GM21619 (cell line): Measurements from ENCODE around the gene TSPAN7.

Experiments used
- ATAC-seq: cut with Tn5 transposase; IDR thresholded peaks from one replicate; pipeline ENCODE4 v1.9.1; 2021; ENCODE audit not compliant: unreplicated experiment

TSPAN7 gene, protein sequence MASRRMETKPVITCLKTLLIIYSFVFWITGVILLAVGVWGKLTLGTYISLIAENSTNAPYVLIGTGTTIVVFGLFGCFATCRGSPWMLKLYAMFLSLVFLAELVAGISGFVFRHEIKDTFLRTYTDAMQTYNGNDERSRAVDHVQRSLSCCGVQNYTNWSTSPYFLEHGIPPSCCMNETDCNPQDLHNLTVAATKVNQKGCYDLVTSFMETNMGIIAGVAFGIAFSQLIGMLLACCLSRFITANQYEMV

DNA sequence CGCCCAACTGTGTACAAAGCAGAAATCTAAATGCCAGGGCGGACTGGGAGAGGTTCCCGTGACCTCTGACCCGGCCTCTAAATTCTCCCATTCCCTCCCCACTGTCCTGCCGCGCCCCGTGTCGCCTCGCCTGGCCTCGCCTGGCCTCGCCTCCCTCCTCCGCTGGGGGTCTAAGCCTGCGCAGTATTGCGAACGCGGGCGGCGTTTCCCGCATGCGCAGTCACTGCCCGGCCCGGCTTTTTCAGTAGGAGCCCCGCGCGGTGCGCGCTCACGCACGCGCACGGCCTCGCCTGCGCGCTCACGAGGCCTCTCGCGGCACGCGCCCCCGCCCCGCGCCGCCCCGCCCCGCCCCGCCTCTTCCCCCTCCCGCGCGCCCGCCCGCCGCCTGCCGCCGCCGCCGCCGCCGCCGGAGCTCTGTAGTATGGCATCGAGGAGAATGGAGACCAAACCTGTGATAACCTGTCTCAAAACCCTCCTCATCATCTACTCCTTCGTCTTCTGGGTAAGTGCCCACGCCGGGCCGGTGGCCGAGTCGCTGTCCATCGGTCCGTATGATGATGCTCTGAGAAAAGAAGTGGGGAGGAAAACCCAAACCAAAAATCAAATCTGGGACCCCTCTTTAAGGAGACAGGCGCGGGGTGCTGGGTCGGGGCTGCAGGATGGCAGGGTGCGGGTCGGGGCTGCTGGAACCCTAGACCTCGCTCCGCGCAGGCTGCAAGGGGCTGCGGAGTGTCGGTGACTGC is at the start of gene TSPAN7:
Gene TSPAN7, plus strand, starts transcription at position 417 of the 743 bp plus-strand sequence. Its CDS starts 5 bp downstream, at position 422.
- no peak for ATAC-seq

DNA sequence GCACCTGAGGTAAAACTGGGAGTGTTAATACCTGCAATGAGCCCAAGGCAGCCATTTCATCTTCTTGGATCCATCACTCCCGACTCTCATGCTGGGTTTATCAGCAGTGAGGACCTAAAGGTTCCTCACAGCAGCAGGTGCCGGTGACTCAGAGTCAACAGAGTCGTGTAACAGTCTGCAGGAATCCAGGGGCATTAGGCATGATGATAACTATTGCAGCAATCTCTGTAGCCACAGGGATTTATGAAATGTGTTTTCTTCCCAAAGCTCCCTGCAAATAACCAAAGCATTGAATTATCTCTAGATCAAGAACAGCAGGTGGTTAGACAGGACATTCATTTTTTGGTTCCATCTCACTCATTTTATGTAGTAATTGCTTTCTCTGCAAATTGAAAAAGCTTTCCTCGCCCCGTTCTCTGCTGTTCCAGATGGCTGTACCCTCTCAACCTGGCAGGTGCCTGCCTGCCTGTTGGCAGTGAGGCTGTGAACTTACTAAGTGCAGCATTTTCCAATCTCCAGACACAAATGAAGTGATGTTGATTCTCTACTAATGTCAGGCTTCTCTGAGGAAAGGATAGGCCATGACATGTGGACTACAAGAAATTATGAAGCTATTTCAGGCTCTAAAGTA is 48.1 kb upstream of the TSPAN7 start:
- no peak for ATAC-seq

DNA sequence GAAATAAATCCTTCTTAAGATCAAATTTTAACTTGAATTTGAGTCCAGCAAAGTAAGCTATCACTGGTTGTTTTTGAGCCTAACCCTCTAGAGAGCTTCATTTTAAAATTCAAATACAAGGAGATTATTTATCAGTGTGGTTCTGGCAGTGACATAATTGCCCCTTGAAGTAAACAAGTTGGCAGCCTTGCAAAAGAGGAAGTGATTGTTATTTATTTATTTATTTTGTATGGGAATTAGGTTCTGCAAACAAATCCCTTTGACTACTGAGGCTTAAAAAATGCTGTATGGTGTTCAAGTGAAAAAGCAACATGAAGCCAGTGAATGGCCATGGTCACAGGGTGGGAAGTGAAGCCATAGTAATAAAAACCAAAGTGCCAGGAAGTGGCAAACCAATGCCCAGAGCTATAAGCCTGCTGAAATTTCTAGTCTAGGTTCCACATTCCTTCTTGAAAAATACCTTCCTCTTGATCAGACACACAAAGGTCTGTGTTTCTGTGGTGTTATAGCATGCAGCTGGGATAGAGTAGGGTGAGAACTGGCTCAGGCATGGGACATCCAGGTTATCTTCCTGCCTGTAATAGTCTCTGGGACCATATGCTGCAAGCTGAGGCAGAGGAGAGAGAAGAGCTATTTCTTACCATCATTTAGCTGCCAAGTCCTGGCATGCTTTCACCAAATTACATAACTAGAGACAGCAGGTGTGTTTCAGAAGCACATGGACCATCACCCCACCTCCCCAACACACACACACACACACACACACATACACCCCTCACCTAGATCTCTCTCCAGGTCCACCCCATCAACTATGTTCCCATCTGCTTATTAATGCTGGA is 47.1 kb upstream of the TSPAN7 start:
- ATAC-seq = no peak

DNA sequence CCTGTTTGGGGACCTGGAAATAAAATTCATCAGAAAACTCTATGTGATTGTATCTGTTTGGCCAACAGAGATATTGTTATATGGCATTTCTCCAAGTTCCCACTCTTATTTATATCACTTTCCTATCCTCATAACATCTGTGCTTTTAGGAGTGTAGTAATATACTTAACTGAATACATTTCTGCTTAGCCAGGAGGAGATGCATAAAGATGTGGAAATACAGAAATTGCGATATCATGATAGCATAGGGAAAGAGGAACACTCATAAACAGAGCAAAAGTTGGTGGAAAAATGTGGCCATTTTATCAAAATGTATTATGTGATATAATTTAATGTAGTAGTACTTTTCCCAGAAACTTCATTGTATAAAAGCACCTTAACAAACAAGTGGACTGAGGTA is 46.1 kb upstream of the TSPAN7 start:
- no peak for ATAC-seq

DNA sequence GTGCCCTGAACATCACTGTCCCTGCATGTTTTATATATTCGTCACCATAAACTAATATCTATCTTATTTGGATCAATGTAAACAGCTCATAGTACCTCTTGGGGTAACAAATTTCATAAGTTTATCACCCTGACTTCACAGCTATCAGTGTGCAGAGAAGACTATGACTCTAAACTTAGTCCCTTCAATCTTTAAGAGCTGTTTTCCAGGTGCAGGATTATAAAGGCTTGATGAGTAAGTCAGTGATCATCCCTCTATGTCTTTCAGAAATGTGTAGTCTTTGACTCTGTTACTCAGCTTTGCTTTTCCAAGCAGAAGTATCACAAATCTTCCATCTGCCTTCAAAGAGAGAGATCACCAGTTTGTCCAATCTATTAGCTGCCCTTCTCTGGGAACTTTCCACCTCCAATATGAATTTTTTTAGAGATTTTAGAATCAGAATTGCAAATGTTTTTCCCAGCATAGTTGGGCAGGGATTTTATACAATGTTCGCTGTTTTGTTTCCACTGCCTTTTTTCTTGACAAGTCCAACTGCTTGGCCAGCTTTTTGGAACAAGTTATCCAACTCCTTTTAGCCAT is 45.1 kb upstream of the TSPAN7 start:
- ATAC-seq = no peak

DNA sequence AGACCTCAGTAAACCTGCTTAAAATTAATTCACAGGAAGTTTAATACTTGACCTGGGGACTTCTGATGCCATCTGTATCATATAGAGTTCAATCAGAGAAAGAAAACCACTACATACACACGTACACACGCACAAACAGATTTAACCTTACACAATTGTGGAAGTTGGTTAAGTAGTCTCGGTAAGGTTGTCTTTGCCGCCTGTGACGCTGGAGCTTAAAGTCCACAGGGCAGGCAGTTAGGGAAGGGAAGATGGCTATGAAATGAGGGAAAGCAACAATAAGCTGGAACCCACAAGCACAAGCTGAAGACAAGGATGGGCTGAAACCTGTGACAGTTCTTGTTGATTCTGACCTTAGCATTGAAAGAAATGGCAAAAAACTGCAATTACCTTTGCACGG is 41.7 kb upstream of the TSPAN7 start:
- no peak for ATAC-seq

DNA sequence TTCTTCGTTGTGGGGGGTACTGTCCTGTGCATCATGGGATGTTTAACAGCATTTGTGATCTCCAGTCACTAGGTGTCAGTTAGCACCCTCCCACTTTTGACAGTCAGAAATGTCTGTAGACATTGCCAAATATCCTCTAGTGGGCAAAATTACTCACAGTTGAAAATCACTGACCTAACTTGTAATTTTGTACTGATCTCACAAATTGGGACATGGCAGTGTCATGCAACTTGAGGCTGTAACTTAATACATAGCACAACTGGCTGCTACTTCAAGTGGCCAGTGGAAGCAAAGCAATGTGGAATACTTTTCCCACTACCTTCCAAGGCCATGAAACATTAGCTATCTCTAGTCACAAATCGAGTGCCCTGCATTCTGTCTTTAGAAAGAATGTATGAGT is 23.2 kb upstream of the TSPAN7 start:
- no peak for ATAC-seq

DNA sequence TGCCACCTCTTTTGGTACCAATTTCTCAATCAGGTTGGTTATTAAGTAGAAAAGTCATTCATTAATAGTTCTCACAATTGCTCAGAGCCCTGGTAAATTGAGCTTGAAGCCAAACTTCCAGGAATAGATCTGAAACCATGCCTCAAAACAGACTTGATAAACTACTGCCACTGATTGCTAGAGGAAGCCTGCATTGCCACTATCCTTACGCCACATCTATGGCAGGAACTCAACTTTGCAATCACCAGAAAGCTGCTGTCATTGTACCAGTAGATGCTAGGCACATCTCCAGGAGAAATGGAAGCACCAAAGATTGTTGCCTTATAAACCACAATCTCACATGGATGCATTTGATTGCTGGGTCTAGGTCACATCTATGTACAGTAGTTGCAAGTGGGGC is 21.6 kb upstream of the TSPAN7 start:
- ATAC-seq = no peak

DNA sequence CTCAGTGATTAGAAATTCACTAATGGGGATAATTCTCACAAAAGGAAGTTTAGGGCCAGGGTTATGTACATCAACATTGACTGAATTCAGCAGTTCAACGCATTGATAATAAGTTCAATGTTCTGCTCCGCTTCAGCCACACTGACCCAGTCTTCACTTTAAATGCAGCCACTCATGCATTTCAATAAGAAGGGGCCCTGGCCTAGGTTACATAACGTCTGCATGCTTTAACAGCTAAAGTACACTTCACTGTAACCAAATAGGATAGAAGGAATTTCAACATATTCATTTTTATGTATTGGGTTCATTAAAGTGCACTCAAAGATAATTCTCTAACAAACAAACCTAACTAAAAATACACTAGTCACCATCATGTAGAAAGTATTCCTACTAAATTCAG is 12.8 kb upstream of the TSPAN7 start:
- ATAC-seq = no peak

DNA sequence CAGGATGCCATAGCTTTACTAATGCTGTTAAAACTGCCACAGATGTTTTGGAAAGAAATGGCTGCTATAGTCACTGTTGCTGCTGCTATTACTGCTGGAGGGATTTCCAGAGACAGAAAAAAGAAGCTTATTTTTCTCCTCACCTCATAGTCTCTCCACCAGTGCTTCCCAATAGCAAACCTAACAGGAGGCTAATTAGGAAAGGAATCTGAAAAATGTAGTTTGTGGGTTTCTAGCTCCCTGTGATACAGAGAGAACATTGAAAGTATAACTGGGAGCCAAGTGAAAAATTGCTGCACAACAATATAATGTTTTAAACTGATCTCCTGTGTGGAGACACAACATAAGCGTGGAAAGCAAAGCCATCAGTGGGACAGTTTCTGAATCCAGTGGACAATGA is 8.6 kb upstream of the TSPAN7 start:
- no peak for ATAC-seq

DNA sequence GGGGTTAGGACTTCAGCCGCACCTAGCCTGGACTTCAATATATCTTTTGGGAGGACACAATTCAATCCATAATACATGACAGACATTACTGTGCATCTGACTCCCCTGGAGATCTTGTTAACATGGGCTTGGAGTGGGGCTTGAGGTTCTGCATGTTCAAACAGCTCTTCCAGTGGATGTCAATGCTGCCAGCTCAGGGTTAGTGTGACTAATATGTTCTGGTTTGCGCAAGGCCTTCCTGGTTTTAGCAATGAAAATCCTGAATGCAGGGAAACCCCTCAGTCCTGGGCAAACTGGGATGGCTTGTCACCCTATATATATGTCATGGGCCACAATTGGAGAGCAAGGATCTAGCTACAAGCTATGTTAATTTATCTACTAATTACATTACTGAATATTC is 2.7 kb upstream of the TSPAN7 start:
- no peak for ATAC-seq

DNA sequence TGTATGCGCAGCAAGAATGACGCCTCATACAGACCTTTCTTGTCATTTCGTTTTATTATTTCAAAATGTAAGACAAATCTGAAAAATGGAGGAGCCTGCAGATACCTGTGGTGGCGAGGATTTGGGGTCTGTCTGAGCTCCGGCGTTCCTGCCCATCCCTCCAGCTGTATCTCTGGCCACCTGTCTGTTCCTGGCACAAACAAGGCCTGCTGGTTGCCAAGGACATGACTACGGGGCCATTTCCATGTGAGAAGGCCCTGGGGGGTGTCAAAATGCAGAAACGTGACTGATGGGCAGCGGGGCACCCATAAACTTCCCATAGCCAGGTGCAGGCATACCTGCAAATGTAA is 591 bp upstream of the TSPAN7 start:
- ATAC-seq = no peak

DNA sequence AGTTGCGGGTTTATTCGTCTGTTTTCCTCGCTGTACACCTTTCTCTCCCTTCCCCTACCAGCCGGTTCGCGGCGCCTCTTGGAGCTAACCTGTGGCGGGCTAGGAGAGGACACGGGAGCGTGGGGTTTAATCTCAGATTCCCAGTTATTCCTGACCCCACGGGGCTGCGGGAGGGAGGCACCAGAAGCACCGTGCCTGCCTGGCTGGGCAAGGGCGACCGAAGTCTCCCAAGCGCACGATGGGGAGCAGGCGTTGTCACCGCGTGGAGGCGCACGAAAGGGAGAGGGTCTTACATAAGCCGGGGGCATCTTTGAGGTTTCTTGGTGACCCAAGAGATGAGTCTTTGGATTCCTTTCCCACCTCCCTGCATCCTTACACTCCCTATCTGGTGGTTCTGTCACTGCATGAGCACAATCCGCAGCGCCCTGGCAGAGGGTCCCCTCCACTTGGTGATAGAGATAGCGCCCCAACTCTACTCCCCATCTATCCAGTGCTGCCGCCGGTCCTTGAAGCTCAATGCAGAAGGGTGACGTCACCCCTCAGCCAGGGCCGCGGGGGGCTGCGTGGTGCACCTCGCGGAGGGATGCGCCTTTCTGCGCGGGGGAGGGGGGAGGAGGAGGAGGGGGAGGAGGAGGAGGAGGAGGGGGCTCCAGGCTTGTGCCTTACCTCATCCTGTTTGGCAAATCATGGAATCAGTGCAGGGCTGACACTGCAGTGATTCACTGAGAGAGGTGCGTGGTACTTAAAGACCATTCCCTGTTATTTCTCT is 793 bp downstream of the TSPAN7 start:
- ATAC-seq = no peak

DNA sequence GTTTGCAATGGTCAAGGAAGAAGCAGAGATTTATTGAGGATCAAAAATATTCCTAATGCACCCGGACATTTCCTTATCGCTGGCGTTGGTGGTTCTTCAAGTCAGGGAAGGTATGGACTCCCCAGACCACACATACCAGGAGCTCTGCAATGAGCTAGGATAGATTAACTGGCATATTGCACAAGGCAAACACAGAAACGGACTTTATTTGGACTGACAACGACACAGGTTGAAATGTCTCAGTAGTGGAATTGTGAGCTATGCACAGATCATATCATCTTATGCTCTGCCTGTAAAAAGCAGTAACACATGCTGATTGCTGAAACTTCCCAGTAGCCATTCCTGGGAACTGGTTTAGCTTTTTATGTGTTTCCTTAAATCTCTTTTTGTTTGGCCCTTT is 1.7 kb downstream of the TSPAN7 start:
- ATAC-seq = no peak

DNA sequence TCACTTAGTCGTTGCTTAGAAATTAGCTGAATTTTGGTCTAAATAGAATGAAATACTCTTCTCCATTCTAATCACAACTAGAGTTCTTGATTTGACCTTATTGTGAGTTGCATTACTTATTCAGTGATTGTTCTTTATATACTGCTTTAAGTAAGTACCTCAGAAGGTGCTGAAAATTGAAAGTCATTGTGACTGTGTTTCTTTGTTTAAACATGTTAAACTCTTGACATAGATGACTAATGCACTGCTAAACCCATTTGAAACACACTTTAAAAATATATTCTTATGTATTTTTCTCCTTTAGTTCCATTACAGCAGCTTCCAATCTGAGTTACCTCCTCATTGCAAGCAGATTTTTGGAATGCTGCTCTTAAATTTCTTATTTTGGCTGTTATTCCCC is 9.1 kb downstream of the TSPAN7 start:
- ATAC-seq = no peak

DNA sequence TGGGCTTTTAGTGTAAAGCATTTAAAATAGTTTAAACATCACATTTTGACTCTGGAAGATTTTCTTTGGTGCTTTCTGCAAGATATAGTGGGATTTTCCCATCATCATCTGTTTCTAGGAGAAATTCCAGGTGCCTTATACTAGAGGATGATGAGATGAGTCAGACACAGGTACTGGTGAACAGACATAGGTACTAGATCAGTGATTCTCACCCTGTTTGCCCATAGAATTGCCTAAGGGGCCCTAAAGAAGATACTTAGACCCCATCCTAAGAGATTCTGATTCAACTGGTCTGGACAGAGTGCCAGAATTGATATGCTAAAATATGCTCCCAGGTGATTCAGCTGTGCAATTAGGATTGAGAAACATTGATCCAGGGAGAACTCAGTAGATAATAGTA is 9.7 kb downstream of the TSPAN7 start:
- ATAC-seq = no peak

DNA sequence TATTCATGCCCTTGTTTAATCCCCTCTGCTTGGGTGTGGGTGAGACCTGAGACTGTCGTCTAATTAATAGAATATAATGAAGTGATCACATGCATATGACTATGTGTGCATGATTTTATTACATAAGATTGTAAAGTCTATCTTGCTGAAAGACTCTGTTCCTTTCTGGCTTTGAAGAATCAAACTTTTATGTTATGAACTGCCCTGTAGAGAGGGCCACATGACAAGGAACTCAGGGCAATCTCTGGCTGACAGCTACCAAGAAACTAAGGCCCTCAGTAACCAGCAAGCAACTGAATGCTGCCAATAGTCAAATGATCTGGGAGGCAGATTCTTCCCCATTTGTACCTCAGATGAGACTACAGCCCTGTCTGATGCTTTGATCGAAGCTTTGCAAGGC is 13.5 kb downstream of the TSPAN7 start:
- no peak for ATAC-seq

DNA sequence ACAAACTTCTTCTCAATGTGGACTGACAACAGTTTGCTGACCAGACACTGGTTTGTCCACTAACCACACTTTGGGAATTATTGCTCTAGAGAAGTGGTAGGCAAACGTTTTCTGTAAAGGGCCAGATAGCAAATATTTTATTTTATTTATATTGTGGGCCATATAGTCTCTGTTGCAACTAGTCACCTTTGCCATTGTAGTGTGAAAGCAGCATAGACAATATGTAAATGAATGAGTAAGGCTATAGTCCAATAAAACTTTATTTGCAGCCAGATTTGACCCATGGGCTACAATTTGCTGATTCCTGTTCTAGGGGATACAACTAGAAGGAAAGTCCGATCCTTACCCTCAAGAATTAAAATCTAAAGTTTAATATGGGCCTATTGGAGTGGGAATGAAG is 14.5 kb downstream of the TSPAN7 start:
- no peak for ATAC-seq

DNA sequence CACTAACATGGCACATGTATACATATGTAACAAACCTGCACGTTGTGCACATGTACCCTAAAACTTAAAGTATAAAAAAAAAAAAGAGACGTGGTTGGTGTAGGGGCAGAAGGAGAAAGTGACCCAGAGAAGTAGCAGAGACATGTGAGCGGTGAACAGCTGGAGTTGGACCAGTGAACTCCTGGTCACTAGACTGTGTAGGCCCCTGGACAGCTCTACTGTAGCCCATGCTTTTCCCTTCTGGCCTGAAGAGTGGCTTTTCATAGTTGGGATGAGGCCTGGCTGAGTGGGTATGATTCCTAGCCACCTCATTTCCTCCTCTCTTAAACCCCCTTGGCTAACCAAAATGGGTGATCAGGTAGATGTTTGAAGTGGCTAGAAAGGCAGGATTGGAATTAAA is 16.4 kb downstream of the TSPAN7 start:
- ATAC-seq = no peak

DNA sequence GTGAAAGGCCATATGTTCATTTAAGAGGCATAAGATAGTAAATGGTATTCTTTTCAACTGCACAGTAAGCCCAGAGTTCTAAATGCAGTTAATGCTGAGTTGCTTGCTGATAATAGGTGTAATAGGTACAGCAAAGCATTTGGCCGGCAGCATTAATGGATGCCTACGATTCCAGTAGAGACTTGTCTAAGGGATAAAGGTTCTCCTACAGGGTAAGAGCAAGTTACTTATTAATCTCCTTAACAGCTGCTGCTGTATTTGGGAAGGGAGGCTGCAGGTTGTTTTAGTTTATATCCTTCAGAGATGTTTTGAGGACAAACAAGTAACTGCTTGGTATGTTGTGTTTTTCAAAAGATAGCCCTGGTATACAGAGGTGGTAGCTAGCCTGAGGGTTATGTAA is 16.8 kb downstream of the TSPAN7 start:
- ATAC-seq = no peak

DNA sequence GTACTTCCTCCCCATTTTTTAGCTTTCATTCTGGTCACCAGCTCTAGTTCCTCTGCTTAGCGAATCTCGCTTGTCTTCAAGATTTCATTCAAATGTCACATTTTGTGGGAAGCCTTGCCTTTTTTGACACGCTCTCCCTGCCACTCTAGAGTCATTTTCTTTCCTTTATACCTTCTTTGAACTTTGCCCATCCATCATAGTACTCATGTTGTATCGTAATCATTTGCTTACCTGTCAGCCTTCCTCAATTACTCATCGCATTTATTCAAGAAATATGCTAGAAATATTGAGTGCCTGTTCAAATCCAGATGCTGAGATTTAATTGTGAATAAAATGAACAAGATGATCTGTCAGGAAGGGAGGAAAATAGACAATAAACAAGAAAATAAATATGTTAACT is 21.8 kb downstream of the TSPAN7 start:
- no peak for ATAC-seq
